Activated B cell treated with CpG ODN at 0.5 μM for 24 hours (primary cell): ENCODE results near the gene FFAR1. TPM values are rescaled to one million over a fixed set of nuclear protein-coding genes. Genes with fewer than 3 reads are reported as not detected.
"Not testable (repeated sequence)": the region's sequence is repeated elsewhere in the genome, so short reads cannot be mapped to it uniquely, and the experiment has no call there.

Source experiments
- ATAC-seq: fragments of 200-7000 bp; cut with Tn5 transposase; one replicate; pipeline ENCODE4 v1.10.0; 2021; ENCODE audit warnings: low read depth, mild to moderate bottlenecking, moderate library complexity
- CTCF ChIA-PET: fragments of 350-600 bp; sonication (Branson Sonifier 250); formaldehyde crosslinking; loops from one replicate; lab custom pipeline; 2021; ENCODE audit warnings: antibody characterized with exemption; lab: Charles Lee
- POLR2A ChIA-PET: fragments of 350-600 bp; sonication (Branson Sonifier 250); formaldehyde crosslinking; loops from one replicate; lab custom pipeline; 2021; ENCODE audit warnings: antibody characterized with exemption; lab: Charles Lee
- DNase-seq: peaks from one replicate; pipeline ENCODE4 v3.0.0; 2022
- H3K27ac Mint-ChIP-seq: one replicate; pipeline ENCODE4 v1.8.0; 2020; ENCODE audit warnings: mixed read lengths
- H3K27me3 Mint-ChIP-seq: one replicate; pipeline ENCODE4 v1.8.0; 2021; ENCODE audit warnings: mixed read lengths
- H3K36me3 Mint-ChIP-seq: one replicate; pipeline ENCODE4 v1.8.0; 2021; ENCODE audit warnings: low read depth, mixed read lengths
- H3K4me1 Mint-ChIP-seq: one replicate; pipeline ENCODE4 v1.8.0; 2021; ENCODE audit warnings: mixed read lengths
- H3K4me3 Mint-ChIP-seq: one replicate; pipeline ENCODE4 v1.8.0; 2020; ENCODE audit warnings: mild to moderate bottlenecking, mixed read lengths
- H3K9me3 Mint-ChIP-seq: one replicate; pipeline ENCODE4 v1.8.0; 2020; ENCODE audit warnings: mixed read lengths
- intact Hi-C: fragments of 100-400 bp; cut with micrococcal nuclease; formaldehyde crosslinking; loops from one replicate; pipeline ENCODE4 v1.15.1; 2024
- total RNA-seq: library from RNA; stranded (reverse); gene quantifications from 2 replicates; pipeline ENCODE4 v1.2.3, GENCODE V29; 2022
- TF ChIP-seq, protein P1 (sequence below): fragments of 200-600 bp; IDR thresholded peaks from one replicate; pipeline ENCODE4 v1.8.0; 2022; ENCODE audit warnings: antibody characterized with exemption, mild to moderate bottlenecking

The FFAR1 gene
- total RNA-seq, 1 donor from 2014 or later: 6.0 TPM

DNA sequence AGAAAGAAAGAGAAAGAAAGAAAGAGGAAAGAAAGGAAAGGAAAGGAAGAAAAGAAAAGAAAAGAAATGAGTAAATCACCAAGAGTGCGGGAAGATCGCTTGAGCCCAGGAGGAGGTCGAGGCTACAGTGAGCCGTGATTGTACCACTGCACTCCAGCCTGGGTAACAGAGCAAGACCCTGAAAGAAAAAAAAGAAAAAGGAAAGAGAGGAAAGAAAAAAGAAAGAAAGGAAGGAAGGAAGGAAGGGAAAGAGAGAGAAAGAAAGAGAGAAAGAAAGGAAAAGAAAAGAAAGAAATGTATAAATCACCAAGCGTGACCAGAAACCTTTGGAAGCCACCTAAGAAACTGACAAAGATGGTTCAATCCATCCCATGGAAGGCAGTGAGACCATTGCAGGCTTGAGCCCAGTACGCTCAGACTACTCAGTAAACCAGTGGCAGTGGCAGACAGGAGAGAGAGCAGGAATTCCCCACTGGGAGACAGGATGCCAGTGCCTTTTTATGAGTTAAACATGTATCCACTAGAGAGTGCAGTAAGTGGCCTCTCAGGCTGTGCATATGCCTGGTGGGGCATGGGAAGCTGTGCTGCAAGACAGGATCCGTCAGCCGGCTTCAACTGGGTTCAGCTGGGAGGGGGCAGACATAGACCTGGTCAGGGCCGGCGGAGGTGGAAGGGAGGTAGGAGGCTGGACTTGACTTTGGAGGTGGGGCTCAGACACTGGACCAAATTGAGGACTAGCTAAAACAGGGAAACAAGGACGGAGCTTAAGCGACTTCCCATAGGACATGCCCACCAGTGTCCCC lies 28.0 kb downstream of the FFAR1 start:
- ATAC-seq (no peak), DNase-seq (no peak)
- intact Hi-C loops: loop anchor here (2.0 kb wide), 1 partner anchor 23 kb away; no protein-coding TSS in a partner anchor
- Mint-ChIP-seq H3K4me1 (peaks cover 27% of the 10 kb centered on the region), H3K27ac (no peak overlapping the region), H3K27me3 (no peaks in the 10 kb centered on the region), H3K9me3 (no peaks in the 10 kb centered on the region), H3K4me3 (no peak overlapping the region), H3K36me3 (no peaks in the 10 kb centered on the region)
- CTCF ChIA-PET: interaction anchor here (0.8 to 1.5 kb wide), 4 partner anchors 23 to 119 kb away, joined by 3 to 6 read pairs (median 4); no protein-coding TSS in a partner anchor
- TF ChIP-seq, protein P1, sequence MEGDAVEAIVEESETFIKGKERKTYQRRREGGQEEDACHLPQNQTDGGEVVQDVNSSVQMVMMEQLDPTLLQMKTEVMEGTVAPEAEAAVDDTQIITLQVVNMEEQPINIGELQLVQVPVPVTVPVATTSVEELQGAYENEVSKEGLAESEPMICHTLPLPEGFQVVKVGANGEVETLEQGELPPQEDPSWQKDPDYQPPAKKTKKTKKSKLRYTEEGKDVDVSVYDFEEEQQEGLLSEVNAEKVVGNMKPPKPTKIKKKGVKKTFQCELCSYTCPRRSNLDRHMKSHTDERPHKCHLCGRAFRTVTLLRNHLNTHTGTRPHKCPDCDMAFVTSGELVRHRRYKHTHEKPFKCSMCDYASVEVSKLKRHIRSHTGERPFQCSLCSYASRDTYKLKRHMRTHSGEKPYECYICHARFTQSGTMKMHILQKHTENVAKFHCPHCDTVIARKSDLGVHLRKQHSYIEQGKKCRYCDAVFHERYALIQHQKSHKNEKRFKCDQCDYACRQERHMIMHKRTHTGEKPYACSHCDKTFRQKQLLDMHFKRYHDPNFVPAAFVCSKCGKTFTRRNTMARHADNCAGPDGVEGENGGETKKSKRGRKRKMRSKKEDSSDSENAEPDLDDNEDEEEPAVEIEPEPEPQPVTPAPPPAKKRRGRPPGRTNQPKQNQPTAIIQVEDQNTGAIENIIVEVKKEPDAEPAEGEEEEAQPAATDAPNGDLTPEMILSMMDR: no peak
- POLR2A ChIA-PET: interaction anchor here (0.6 kb wide), 1 partner anchor 67 kb away, joined by 3 read pairs; no protein-coding TSS in a partner anchor

- intact Hi-C loops: no loop called here
- POLR2A ChIA-PET: interaction anchor here (0.6 to 1.6 kb wide), 5 partner anchors 35 to 618 kb away, joined by 3 to 8 read pairs (median 7); no protein-coding TSS in a partner anchor
- TF ChIP-seq, protein P1: no peak
- Mint-ChIP-seq H3K9me3 (no peaks in the 10 kb centered on the region), H3K4me1 (peaks cover 27% of the 10 kb centered on the region), H3K27ac (no peak overlapping the region), H3K4me3 (no peak overlapping the region), H3K27me3 (peaks cover 3% of the 10 kb centered on the region), H3K36me3 (no peaks in the 10 kb centered on the region)
- DNase-seq: no peak
- ATAC-seq: no peak
- CTCF ChIA-PET: interaction anchor here (1.0 kb wide), 1 partner anchor 25 kb away, joined by 3 read pairs; no protein-coding TSS in a partner anchor
Observed at GRCh38 chr19:35377656-35378055, 30.0 kb downstream of the FFAR1 start.

DNA sequence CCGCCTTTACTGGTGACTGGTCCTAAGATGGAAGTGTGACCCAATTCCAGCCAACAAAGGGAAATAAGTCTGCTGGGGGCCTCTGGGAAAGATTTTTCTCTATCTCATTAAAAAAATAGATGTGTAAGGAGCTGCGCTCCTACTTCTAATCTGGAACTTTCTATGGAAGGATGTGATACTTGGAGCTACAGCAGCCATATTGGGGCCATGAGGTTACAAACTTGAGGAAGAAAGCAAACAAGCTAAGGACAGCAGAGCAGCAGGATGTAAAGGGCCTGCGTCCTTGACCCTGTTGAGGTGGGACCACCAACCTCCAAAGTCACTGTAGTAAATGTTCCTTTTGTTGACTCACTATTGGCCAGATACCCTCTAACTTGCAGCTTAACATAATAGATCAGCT lies 30.7 kb downstream of the FFAR1 start:
- DNase-seq: no peak
- H3K4me3 Mint-ChIP-seq: no peak overlapping the region
- no peaks in the 10 kb centered on the region for H3K9me3 Mint-ChIP-seq
- ATAC-seq: no peak
- ChIA-PET POLR2A (interaction anchor here (1.6 kb wide), 1 partner anchor 82 kb away, joined by 8 read pairs; no protein-coding TSS in a partner anchor), CTCF (interaction anchor here (1.0 to 1.1 kb wide), 2 partner anchors 26 to 109 kb away, joined by 3 read pairs; no protein-coding TSS in a partner anchor)
- peaks cover 3% of the 10 kb centered on the region for H3K27me3 Mint-ChIP-seq
- TF ChIP-seq, protein P1: no peak
- intact Hi-C loops: no loop called here
- H3K4me1 Mint-ChIP-seq: peaks cover 27% of the 10 kb centered on the region
- H3K36me3 Mint-ChIP-seq: no peaks in the 10 kb centered on the region
- no peak overlapping the region for H3K27ac Mint-ChIP-seq

- H3K4me3 Mint-ChIP-seq, H3K9me3 Mint-ChIP-seq, ATAC-seq, DNase-seq, intact Hi-C loops, H3K36me3 Mint-ChIP-seq, H3K27ac Mint-ChIP-seq, H3K27me3 Mint-ChIP-seq, CTCF ChIA-PET: not testable (repeated sequence)
- H3K4me1 Mint-ChIP-seq: peaks cover 27% of the 10 kb centered on the region
- POLR2A ChIA-PET: interaction anchor here (0.7 kb wide), 1 partner anchor 125 kb away, joined by 7 read pairs; no protein-coding TSS in a partner anchor
Observed at GRCh38 chr19:35379545-35379944, 31.8 kb downstream of the FFAR1 start.

GRCh38 chr19:35379992-35380391 lies 32.3 kb downstream of the FFAR1 start:
- CTCF ChIA-PET: no interaction called here
- peaks cover 24% of the 10 kb centered on the region for H3K4me1 Mint-ChIP-seq
- POLR2A ChIA-PET: interaction anchor here (0.6 to 0.7 kb wide), 2 partner anchors 81 to 125 kb away, joined by 3 to 7 read pairs; no protein-coding TSS in a partner anchor
- TF ChIP-seq, protein P1: no peak
- no peaks in the 10 kb centered on the region for H3K36me3 Mint-ChIP-seq
- no peaks in the 10 kb centered on the region for H3K9me3 Mint-ChIP-seq
- no peak overlapping the region for H3K27ac Mint-ChIP-seq
- no peak overlapping the region for H3K4me3 Mint-ChIP-seq
- intact Hi-C loops: no loop called here
- DNase-seq (no peak), ATAC-seq (no peak)
- peaks cover 5% of the 10 kb centered on the region for H3K27me3 Mint-ChIP-seq
